Activated T-helper 1 cell treated with anti-CD3 and anti-CD28 coated beads, Interleukin-2, amount 50 U/mL, for 16 hours (primary cell): ENCODE measurements around the gene NXPE2.
"Not testable (repeated sequence)": the region's sequence is repeated elsewhere in the genome, so short reads cannot be mapped to it uniquely, and the experiment has no call there.

Source experiments
- DNase-seq, 2 donors: peaks; one replicate each; pipeline ENCODE4 v3.0.0-alpha.2; 2020; ENCODE audit warnings: low read depth in 1 of 2, low spot score in 1 of 2

The NXPE2 gene

GRCh38 chr11:114678125-114679036 lies at the start of gene NXPE2:
Gene NXPE2, plus strand, starts transcription at chr11:114678527. Its CDS starts 49 bp downstream, at chr11:114678576.
- no peak for DNase-seq

GRCh38 chr11:114631445-114631965 lies 46.8 kb upstream of the NXPE2 start:
- DNase-seq: not testable (repeated sequence)

GRCh38 chr11:114639440-114639839 lies 38.9 kb upstream of the NXPE2 start:
- not testable (repeated sequence) for DNase-seq

GRCh38 chr11:114650661-114651060 lies 27.7 kb upstream of the NXPE2 start:
- DNase-seq: no peak

GRCh38 chr11:114651145-114651718 lies 27.1 kb upstream of the NXPE2 start:
- no peak for DNase-seq

GRCh38 chr11:114653148-114653547 lies 25.2 kb upstream of the NXPE2 start:
- no peak for DNase-seq

GRCh38 chr11:114664641-114665040 lies 13.7 kb upstream of the NXPE2 start:
- no peak for DNase-seq

GRCh38 chr11:114666760-114667159 lies 11.6 kb upstream of the NXPE2 start:
- DNase-seq: no peak

- no peak for DNase-seq
These were observed 10.2 kb upstream of the NXPE2 start for GRCh38 chr11:114668109-114668508.

GRCh38 chr11:114673661-114674060 lies 4.7 kb upstream of the NXPE2 start:
- DNase-seq: no peak

GRCh38 chr11:114679505-114679904 lies 1.2 kb downstream of the NXPE2 start:
- no peak for DNase-seq

- no peak for DNase-seq
These were observed 4.7 kb downstream of the NXPE2 start for GRCh38 chr11:114683007-114683406.

- DNase-seq: no peak
These were observed 6.3 kb downstream of the NXPE2 start for GRCh38 chr11:114684636-114685035.

GRCh38 chr11:114685097-114685496 lies 6.8 kb downstream of the NXPE2 start:
- no peak for DNase-seq

- no peak for DNase-seq
These were observed 27.1 kb downstream of the NXPE2 start for GRCh38 chr11:114705280-114706024.

GRCh38 chr11:114709960-114710359 lies 31.6 kb downstream of the NXPE2 start:
- no peak for DNase-seq

GRCh38 chr11:114713756-114714155 lies 35.4 kb downstream of the NXPE2 start:
- no peak for DNase-seq

- no peak for DNase-seq
These were observed 41.2 kb downstream of the NXPE2 start for GRCh38 chr11:114719562-114719961.

- DNase-seq: no peak
These were observed 46.7 kb downstream of the NXPE2 start for GRCh38 chr11:114724916-114725524.

GRCh38 chr11:114725623-114726022 lies 47.3 kb downstream of the NXPE2 start:
- DNase-seq: no peak

GRCh38 chr11:114736806-114737205 lies 58.5 kb downstream of the NXPE2 start:
- no peak for DNase-seq
